Measurements from ENCODE around the gene PLEKHA6. TPM values are rescaled to one million over a fixed set of nuclear protein-coding genes. Genes with fewer than 3 reads are reported as not detected.

Gene PLEKHA6
- polyA plus RNA-seq, 1 donor from 2014 or later, result 22.6 TPM

DNA sequence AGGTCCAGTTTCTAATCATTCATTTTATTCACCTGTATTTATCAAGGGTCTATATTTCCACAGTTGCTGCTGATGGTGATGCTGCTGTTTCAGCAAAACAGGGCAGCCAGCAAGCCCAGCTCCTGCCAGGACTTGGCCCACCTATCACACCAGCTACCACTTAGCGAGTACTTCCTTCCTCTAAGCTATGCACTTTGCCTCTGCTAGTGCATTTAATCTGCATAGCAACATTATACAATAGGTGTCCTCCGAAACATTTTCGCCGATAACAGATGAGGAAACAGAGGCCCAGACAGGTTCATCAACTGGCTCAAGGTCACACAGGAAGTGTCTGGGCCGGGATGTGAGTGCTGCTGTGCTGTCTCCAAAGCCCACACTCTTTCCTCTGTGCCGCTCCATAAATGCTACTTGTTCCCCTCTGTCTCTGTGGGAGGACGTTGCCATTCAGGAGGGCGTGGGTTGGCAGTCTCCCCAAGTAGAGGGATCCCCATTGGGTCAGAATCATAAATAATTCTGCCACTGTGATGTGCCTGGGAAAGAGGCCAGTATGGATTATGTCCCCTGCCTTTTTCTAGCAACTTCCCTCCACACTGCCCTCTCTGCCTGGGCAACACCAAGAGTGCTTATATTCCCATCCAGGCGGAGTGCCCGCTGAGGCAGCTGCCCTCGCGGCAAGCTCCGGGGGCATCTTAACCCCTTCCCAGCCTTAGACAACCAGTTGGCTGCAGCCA is 9.4 kb upstream of the PLEKHA6 start:
- H3K27ac ChIP-seq (ENCODE audit: low read length), result no peak overlapping the region
- H3K9me2 ChIP-seq (ENCODE audit: insufficient read depth, low read length), result no peaks in the 10 kb centered on the region
- H3K9me3 ChIP-seq (ENCODE audit: low read length), result no peaks in the 10 kb centered on the region
- H3K4me3 ChIP-seq (ENCODE audit: low read length), result no peak overlapping the region
- no peak for TF ChIP-seq REST (IDR thresholded peaks at IDR 0.05; ENCODE audit: borderline replicate concordance)
- TF ChIP-seq SMC3 (conservative IDR thresholded peaks at IDR 0.05; ENCODE audit: poor library complexity), result no peak
- TF ChIP-seq TAF1 (IDR thresholded peaks at IDR 0.05; ENCODE audit: low read depth), result no peak
- no peak for TF ChIP-seq MXI1 (conservative IDR thresholded peaks at IDR 0.05; ENCODE audit: poor library complexity, severe bottlenecking)
- TF ChIP-seq CTCF (IDR thresholded peaks at IDR 0.05; ENCODE audit: poor library complexity, severe bottlenecking), result no peak
- TF ChIP-seq RAD21 (conservative IDR thresholded peaks at IDR 0.05), result no peak
- TF ChIP-seq EZH2 (IDR thresholded peaks at IDR 0.05; ENCODE audit: borderline replicate concordance, insufficient read depth, low read length, poor library complexity, severe bottlenecking), result no peak
- no peak for TF ChIP-seq EP300 (conservative IDR thresholded peaks at IDR 0.05; ENCODE audit: poor library complexity, severe bottlenecking)
- TF ChIP-seq POLR2AphosphoS5 (IDR thresholded peaks at IDR 0.05), result no peak
- peaks cover 48% of the 10 kb centered on the region for H3K27me3 ChIP-seq (ENCODE audit: insufficient read depth, low read depth, low read length)
- H3K4me2 ChIP-seq (ENCODE audit: low read length), result no peak overlapping the region
- no peak overlapping the region for H3K9ac ChIP-seq (ENCODE audit: low read length)
- no peaks in the 10 kb centered on the region for H4K20me1 ChIP-seq (ENCODE audit: insufficient read depth)
- no peak overlapping the region for H2AFZ ChIP-seq (ENCODE audit: low read depth, low read length)
- H3K36me3 ChIP-seq (ENCODE audit: insufficient read depth, low read length), result no peaks in the 10 kb centered on the region
- H3K79me2 ChIP-seq (replicated peaks; ENCODE audit: insufficient read depth, low read length), result no peaks in the 10 kb centered on the region
- no peaks in the 10 kb centered on the region for H3F3A ChIP-seq (ENCODE audit: insufficient read depth, low read length, poor library complexity, severe bottlenecking)

GRCh38 chr1:204367956-204368355 is 8.2 kb upstream of the PLEKHA6 start:
- Histone ChIP-seq H3K27me3 (ENCODE audit: insufficient read depth, low read depth, low read length) (peaks cover 40% of the 10 kb centered on the region), H4K20me1 (ENCODE audit: insufficient read depth) (no peaks in the 10 kb centered on the region), H3K9me2 (ENCODE audit: insufficient read depth, low read length) (no peaks in the 10 kb centered on the region), H3K4me2 (ENCODE audit: low read length) (no peak overlapping the region), H3K9me3 (ENCODE audit: low read length) (no peaks in the 10 kb centered on the region), H3K36me3 (ENCODE audit: insufficient read depth, low read length) (no peaks in the 10 kb centered on the region), H3K79me2 (replicated peaks; ENCODE audit: insufficient read depth, low read length) (no peaks in the 10 kb centered on the region), H3K27ac (ENCODE audit: low read length) (no peak overlapping the region), H3K9ac (ENCODE audit: low read length) (no peak overlapping the region), H3F3A (ENCODE audit: insufficient read depth, low read length, poor library complexity, severe bottlenecking) (no peaks in the 10 kb centered on the region), H2AFZ (ENCODE audit: low read depth, low read length) (no peak overlapping the region), H3K4me3 (ENCODE audit: low read length) (no peak overlapping the region)
- TF ChIP-seq MXI1 (conservative IDR thresholded peaks at IDR 0.05; ENCODE audit: poor library complexity, severe bottlenecking), result no peak
- TF ChIP-seq TAF1 (IDR thresholded peaks at IDR 0.05; ENCODE audit: low read depth), result no peak
- no peak for TF ChIP-seq REST (IDR thresholded peaks at IDR 0.05; ENCODE audit: borderline replicate concordance)
- TF ChIP-seq SMC3 (conservative IDR thresholded peaks at IDR 0.05; ENCODE audit: poor library complexity), result no peak
- TF ChIP-seq RAD21 (conservative IDR thresholded peaks at IDR 0.05), result no peak
- TF ChIP-seq EZH2 (IDR thresholded peaks at IDR 0.05; ENCODE audit: borderline replicate concordance, insufficient read depth, low read length, poor library complexity, severe bottlenecking), result no peak
- TF ChIP-seq CTCF (IDR thresholded peaks at IDR 0.05; ENCODE audit: poor library complexity, severe bottlenecking), result no peak
- no peak for TF ChIP-seq POLR2AphosphoS5 (IDR thresholded peaks at IDR 0.05)
- TF ChIP-seq EP300 (conservative IDR thresholded peaks at IDR 0.05; ENCODE audit: poor library complexity, severe bottlenecking), result no peak

All from neural cell (in vitro differentiated cells).